GM12878 (cell line): ENCODE data around the gene BCKDHA. TPM values are rescaled to one million over a fixed set of nuclear protein-coding genes. Genes with fewer than 3 reads are reported as not detected.

Experiments used
- ATAC-seq: fragments of 200-7000 bp; cut with Tn5 transposase; 3 replicates; pipeline ENCODE4 v1.9.1; 2020; ENCODE audit warnings: mild to moderate bottlenecking, moderate library complexity
- BruUV-seq: library from RNA; stranded (reverse); fragments of 400-500 nt; replicated peaks from 2 replicates; lab custom pipeline; 2021; lab: Mats Ljungman, UMichigan
- CTCF ChIA-PET: fragments of 300-600 bp; sonication (Branson Sonifier 250); formaldehyde crosslinking; extraction: SDS; loops from one replicate; lab custom pipeline; 2021; ENCODE audit warnings: inconsistent platforms; lab: Yijun Ruan, JAX
- POLR2A ChIA-PET: fragments of 350-600 bp; formaldehyde crosslinking; extraction: SDS; loops from one replicate; lab custom pipeline; 2021; ENCODE audit warnings: inconsistent platforms; lab: Charles Lee
- RAD21 ChIA-PET: fragments of 300-600 bp; sonication (Branson Sonifier 250); formaldehyde crosslinking; loops from one replicate; lab custom pipeline; 2023; ENCODE audit warnings: antibody characterized with exemption; ENCODE audit not compliant: unreplicated experiment; lab: Charles Lee
- SMC1A ChIA-PET: fragments of 300-600 bp; sonication (Branson Sonifier 250); formaldehyde crosslinking; loops from one replicate; lab custom pipeline; 2023; ENCODE audit not compliant: unreplicated experiment, uncharacterized antibody; lab: Charles Lee
- DNase-seq: peaks from one replicate; pipeline ENCODE4 v3.0.0-alpha.2; 2011; ENCODE audit warnings: low read depth, low spot score
- FAIRE-seq: peaks from 3 replicates; lab custom pipeline; 2011; peaks lifted over from hg19 to GRCh38; lab: Jason Lieb, UNC
- H2AFZ ChIP-seq: 2 replicates; pipeline ENCODE4 v1.6.0; 2011; ENCODE audit warnings: low read depth, low read length, control low read depth; ENCODE audit not compliant: control insufficient read depth
- H3K27ac ChIP-seq: 2 replicates; pipeline ENCODE4 v1.5.1; 2011; ENCODE audit warnings: control low read depth; ENCODE audit not compliant: control insufficient read depth, insufficient read depth
- H3K27me3 ChIP-seq, 2 experiments: replicated peaks in 1 of 2; 2 replicates each; pipeline versions ENCODE4 v1.6.0 to v1.6.1; 2011; ENCODE audit warnings: low read length in 1 of 2; ENCODE audit not compliant: control insufficient read depth in 2 of 2, insufficient read depth in 2 of 2
- H3K36me3 ChIP-seq, 2 experiments: 2 replicates each; pipeline ENCODE4 v1.5.1; 2011; ENCODE audit warnings: low read length in 1 of 2; ENCODE audit not compliant: control insufficient read depth in 2 of 2, insufficient read depth in 2 of 2
- H3K4me1 ChIP-seq: 2 replicates; pipeline ENCODE4 v1.6.1; 2011; ENCODE audit warnings: mild to moderate bottlenecking, low read length, moderate library complexity, mixed read lengths; ENCODE audit not compliant: control insufficient read depth, insufficient read depth
- H3K4me2 ChIP-seq: 2 replicates; pipeline ENCODE4 v1.6.0; 2011; ENCODE audit warnings: control low read depth; ENCODE audit not compliant: control insufficient read depth, insufficient read depth
- H3K4me3 ChIP-seq: fragments of 200-600 bp; sonication (generic); 2 replicates; pipeline ENCODE4 v1.5.1; 2016
- H3K79me2 ChIP-seq: 2 replicates; pipeline ENCODE4 v1.6.0; 2011; ENCODE audit warnings: low read length; ENCODE audit not compliant: control insufficient read depth, insufficient read depth
- H3K9ac ChIP-seq: 2 replicates; pipeline ENCODE4 v1.8.0; 2011; ENCODE audit warnings: low read length, control low read depth, mixed read lengths; ENCODE audit not compliant: control insufficient read depth, insufficient read depth
- H3K9me3 ChIP-seq: replicated peaks from 3 replicates; pipeline ENCODE4 v1.5.1; 2011; ENCODE audit warnings: mild to moderate bottlenecking, low read length; ENCODE audit not compliant: control insufficient read depth, insufficient read depth
- H4K20me1 ChIP-seq: 2 replicates; pipeline ENCODE4 v1.6.0; 2011; ENCODE audit not compliant: control insufficient read depth, insufficient read depth
- ASH2L ChIP-seq: fragments of 300-600, 200-600 bp; sonication (generic); IDR thresholded peaks from 2 replicates; pipeline ENCODE4 v1.6.1; 2017; ENCODE audit warnings: low read depth, mild to moderate bottlenecking, borderline replicate concordance
- CBX5 ChIP-seq: sonication (generic); IDR thresholded peaks from 2 replicates; pipeline ENCODE4 v1.6.1; 2016; ENCODE audit warnings: low read depth, moderate library complexity, mild to moderate bottlenecking, inconsistent platforms
- CHD2 ChIP-seq: IDR thresholded peaks from 2 replicates; pipeline ENCODE4 v1.6.1; 2011; ENCODE audit warnings: low read depth, low read length, improper control_type of control experiment, borderline replicate concordance
- HDAC6 ChIP-seq: fragments of 200-600 bp; sonication (generic); IDR thresholded peaks from one replicate; pipeline ENCODE4 v1.8.0; 2017; ENCODE audit warnings: antibody characterized with exemption; ENCODE audit not compliant: unreplicated experiment
- SP1 ChIP-seq: IDR thresholded peaks from one replicate; pipeline ENCODE4 v1.6.1; 2011; ENCODE audit warnings: low read depth, low read length
- TBL1XR1 ChIP-seq: IDR thresholded peaks from 2 replicates; pipeline ENCODE4 v1.6.1; 2012; ENCODE audit warnings: low read depth, low read length, improper control_type of control experiment
- whole genome bisulfite sequencing: methylation state at CpG from one replicate; pipeline ENCODE4 v1.1.6; 2016; ENCODE audit warnings: low lambda C conversion rate; ENCODE audit not compliant: insufficient replicate concordance, insufficient coverage; ENCODE audit errors: missing lambda C conversion rate; 5-methylcytosine and 5-hydroxymethylcytosine counted together
- in situ Hi-C: fragments of 300-500 bp; cut with MboI; formaldehyde crosslinking; loops from 9 replicates; pipeline ENCODE4 v1.14.3; 2018; ENCODE audit warnings: mixed read lengths
- intact Hi-C: fragments of 100-400 bp; cut with micrococcal nuclease; formaldehyde crosslinking; loops from one replicate; pipeline ENCODE4 v1.14.2; 2022; ENCODE audit not compliant: unreplicated experiment
- polyA plus RNA-seq, 11 experiments: library from polyadenylated mRNA; depleted of rRNA in 4 of 11; unstranded in 6 of 11; stranded (reverse) in 5 of 11; fragments of >200 nt; fragmentation: Nextera tagmentation in 4 of 11; fragmentation: Illumina TruSeq in 1 of 11; extraction: Ambion mirVana in 4 of 11; extraction: Trizol in 1 of 11; gene quantifications; 1 replicate in 1 of 11; 2 replicates in 10 of 11; pipeline versions ENCODE4 v1.2.1 to v1.2.3, GENCODE V29; 2011 to 2016; ENCODE audit warnings: inconsistent platforms in 2 of 11, missing spikeins in 2 of 11, low read depth in 1 of 11
- total RNA-seq, 4 experiments: library from RNA; depleted of rRNA in 3 of 4; stranded (reverse); fragments of >200 nt in 3 of 4; fragmentation: Illumina TruSeq in 1 of 4; extraction: Trizol in 1 of 4; gene quantifications; 2 replicates each; pipeline versions ENCODE4 v1.2.1 to v1.2.3, GENCODE V29; 2013 to 2021
- TF ChIP-seq, protein P1 (sequence below): fragments of 450-650 bp; formaldehyde crosslinking; IDR thresholded peaks from 2 replicates; pipeline ENCODE4 v1.5.0; 2022; ENCODE audit warnings: mild to moderate bottlenecking, missing genetic modification characterization
- TF ChIP-seq, protein P2 (sequence below): fragments of 450-650 bp; IDR thresholded peaks from 2 replicates; pipeline ENCODE4 v1.6.1; 2017; ENCODE audit warnings: low read depth, mild to moderate bottlenecking, moderate library complexity
- TF ChIP-seq, protein P3 (sequence below): fragments of 450-650 bp; IDR thresholded peaks from 2 replicates; pipeline ENCODE4 v1.6.1; 2017; ENCODE audit warnings: mild to moderate bottlenecking, low read depth, inconsistent platforms; ENCODE audit not compliant: poor library complexity, severe bottlenecking

The BCKDHA gene
- total and polyA plus RNA-seq, 10 of the 15 experiments (the other 5 are each of a cell fraction or from before 2014, with no cell fraction given) = 9.9 to 107 (median 46.4) TPM

DNA sequence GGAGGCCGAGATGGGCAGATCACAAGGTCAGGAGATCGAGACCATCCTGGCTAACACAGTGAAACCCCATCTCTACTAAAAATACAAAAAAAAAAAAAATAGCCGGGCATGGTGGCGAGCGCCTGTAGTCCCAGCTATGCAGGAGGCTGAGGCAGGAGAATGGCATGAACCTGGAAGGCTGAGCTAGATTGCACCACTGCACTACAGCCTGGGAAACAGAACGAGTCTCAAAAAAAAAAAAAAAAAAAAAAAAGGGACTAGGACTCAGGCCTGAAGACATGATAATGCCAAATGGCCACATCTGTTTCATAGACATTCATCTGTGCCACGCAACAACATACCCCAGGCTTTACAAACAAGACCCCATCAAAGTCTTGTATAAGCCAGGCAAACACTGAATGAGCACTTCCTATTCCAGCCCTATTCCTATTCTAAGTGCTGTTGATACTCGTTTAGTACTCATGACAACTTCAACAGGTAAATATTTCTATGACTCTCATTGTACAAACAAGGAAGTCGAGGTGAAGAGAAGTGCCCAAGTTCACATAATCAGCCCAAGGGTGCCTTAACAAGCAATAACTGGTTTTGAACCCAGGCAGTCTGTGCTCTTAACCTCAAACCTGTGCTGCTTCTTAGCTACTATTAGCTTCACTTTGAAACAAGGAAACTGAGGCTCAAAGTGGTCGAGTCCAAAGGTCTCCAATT lies 35.3 kb upstream of the BCKDHA start (continued):
- TF ChIP-seq, protein P1, sequence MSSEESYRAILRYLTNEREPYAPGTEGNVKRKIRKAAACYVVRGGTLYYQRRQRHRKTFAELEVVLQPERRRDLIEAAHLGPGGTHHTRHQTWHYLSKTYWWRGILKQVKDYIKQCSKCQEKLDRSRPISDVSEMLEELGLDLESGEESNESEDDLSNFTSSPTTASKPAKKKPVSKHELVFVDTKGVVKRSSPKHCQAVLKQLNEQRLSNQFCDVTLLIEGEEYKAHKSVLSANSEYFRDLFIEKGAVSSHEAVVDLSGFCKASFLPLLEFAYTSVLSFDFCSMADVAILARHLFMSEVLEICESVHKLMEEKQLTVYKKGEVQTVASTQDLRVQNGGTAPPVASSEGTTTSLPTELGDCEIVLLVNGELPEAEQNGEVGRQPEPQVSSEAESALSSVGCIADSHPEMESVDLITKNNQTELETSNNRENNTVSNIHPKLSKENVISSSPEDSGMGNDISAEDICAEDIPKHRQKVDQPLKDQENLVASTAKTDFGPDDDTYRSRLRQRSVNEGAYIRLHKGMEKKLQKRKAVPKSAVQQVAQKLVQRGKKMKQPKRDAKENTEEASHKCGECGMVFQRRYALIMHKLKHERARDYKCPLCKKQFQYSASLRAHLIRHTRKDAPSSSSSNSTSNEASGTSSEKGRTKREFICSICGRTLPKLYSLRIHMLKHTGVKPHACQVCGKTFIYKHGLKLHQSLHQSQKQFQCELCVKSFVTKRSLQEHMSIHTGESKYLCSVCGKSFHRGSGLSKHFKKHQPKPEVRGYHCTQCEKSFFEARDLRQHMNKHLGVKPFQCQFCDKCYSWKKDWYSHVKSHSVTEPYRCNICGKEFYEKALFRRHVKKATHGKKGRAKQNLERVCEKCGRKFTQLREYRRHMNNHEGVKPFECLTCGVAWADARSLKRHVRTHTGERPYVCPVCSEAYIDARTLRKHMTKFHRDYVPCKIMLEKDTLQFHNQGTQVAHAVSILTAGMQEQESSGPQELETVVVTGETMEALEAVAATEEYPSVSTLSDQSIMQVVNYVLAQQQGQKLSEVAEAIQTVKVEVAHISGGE (CRISPR knock-in tag) = no peak
- TF ChIP-seq HDAC6 (no peak), TBL1XR1 (no peak)
- TF ChIP-seq, all 136 proteins: peak for 0

- intact Hi-C loops (no loop called here), in situ Hi-C loops (no loop called here)
- ChIA-PET SMC1A (interaction anchor here (1.1 to 4.7 kb wide), 9 partner anchors 8 to 100 kb away, joined by 3 to 24 read pairs (median 8); partner anchors contain the start of genes DMAC2 and TMEM91), CTCF (interaction anchor here (0.7 to 9.3 kb wide), 13 partner anchors 10 to 159 kb away, joined by 3 to 91 read pairs (median 3); partner anchors contain the start of genes DMAC2 and TGFB1), RAD21 (interaction anchor here (0.5 to 4.3 kb wide), 16 partner anchors 7 to 1393 kb away, joined by 3 to 41 read pairs (median 4); partner anchors contain the start of genes DMAC2, HNRNPUL1, PSMC4 and TGFB1), POLR2A (interaction anchor here (0.6 to 3.3 kb wide), 10 partner anchors 8 to 189 kb away, joined by 3 to 46 read pairs (median 6); partner anchors contain the start of genes HNRNPUL1 and TGFB1)
- ATAC-seq = no peak; the same call in 2 of the 3 replicates
- Histone ChIP-seq H3K9ac (peak overlapping the region; percentile 97), H4K20me1 (no peaks in the 10 kb centered on the region), H3K4me3 (peak overlapping the region; percentile 92), H2AFZ (peak overlapping the region; percentile 69), H3K9me3 (no peaks in the 10 kb centered on the region), H3K4me1 (peaks cover 28% of the 10 kb centered on the region), H3K36me3 (no peaks in the 10 kb centered on the region), H3K4me2 (peak overlapping the region; percentile 73), H3K79me2 (peaks cover 27% of the 10 kb centered on the region), H3K27me3 (no peaks in the 10 kb centered on the region), H3K27ac (peak overlapping the region; percentile 94)
- FAIRE-seq = no peak
- DNase-seq = no peak
- WGBS = 20% methylated on average over 6 of the region's 6 CpGs
- BruUV-seq = TSS peak; percentile 88
- TF ChIP-seq CHD2 (no peak), CBX5 (no peak), SP1 (no peak), ASH2L (no peak)
- TF ChIP-seq, protein P2, sequence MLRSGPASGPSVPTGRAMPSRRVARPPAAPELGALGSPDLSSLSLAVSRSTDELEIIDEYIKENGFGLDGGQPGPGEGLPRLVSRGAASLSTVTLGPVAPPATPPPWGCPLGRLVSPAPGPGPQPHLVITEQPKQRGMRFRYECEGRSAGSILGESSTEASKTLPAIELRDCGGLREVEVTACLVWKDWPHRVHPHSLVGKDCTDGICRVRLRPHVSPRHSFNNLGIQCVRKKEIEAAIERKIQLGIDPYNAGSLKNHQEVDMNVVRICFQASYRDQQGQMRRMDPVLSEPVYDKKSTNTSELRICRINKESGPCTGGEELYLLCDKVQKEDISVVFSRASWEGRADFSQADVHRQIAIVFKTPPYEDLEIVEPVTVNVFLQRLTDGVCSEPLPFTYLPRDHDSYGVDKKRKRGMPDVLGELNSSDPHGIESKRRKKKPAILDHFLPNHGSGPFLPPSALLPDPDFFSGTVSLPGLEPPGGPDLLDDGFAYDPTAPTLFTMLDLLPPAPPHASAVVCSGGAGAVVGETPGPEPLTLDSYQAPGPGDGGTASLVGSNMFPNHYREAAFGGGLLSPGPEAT = peak; percentile 77
- TF ChIP-seq, protein P3, sequence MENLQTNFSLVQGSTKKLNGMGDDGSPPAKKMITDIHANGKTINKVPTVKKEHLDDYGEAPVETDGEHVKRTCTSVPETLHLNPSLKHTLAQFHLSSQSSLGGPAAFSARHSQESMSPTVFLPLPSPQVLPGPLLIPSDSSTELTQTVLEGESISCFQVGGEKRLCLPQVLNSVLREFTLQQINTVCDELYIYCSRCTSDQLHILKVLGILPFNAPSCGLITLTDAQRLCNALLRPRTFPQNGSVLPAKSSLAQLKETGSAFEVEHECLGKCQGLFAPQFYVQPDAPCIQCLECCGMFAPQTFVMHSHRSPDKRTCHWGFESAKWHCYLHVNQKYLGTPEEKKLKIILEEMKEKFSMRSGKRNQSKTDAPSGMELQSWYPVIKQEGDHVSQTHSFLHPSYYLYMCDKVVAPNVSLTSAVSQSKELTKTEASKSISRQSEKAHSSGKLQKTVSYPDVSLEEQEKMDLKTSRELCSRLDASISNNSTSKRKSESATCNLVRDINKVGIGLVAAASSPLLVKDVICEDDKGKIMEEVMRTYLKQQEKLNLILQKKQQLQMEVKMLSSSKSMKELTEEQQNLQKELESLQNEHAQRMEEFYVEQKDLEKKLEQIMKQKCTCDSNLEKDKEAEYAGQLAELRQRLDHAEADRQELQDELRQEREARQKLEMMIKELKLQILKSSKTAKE = peak; percentile 34
These were observed 34.3 kb upstream of the BCKDHA start for GRCh38 chr19:41363371-41363752.
